A549 (cell line): ENCODE data around the gene LRRC8C. TPM values are rescaled to one million over a fixed set of nuclear protein-coding genes. Genes with fewer than 3 reads are reported as not detected.

Experiments
- ATAC-seq, 2 experiments: fragments of 200-7000 bp in 1 of 2; fragments of >200 bp in 1 of 2; cut with Nextera tagmentation in 1 of 2; cut with Tn5 transposase in 1 of 2; 3 replicates each; pipeline versions ENCODE4 v1.8.0 to v1.9.1; 2018 to 2020; ENCODE audit warnings: mild to moderate bottlenecking in 1 of 2, moderate library complexity in 1 of 2
- CTCF ChIA-PET: fragments of 300-600 bp; sonication (Branson Sonifier 250); formaldehyde crosslinking; extraction: SDS; loops from one replicate; lab custom pipeline; 2021; ENCODE audit warnings: antibody characterized with exemption, inconsistent platforms; lab: Yijun Ruan, JAX
- POLR2A ChIA-PET: fragments of 350-600 bp; formaldehyde crosslinking; extraction: SDS; loops from one replicate; lab custom pipeline; 2021; ENCODE audit warnings: antibody characterized with exemption, inconsistent platforms; lab: Yijun Ruan, JAX
- DNase-seq, 2 experiments: peaks; one replicate each; pipeline versions ENCODE4 v3.0.0 to v3.0.0-alpha.2; 2011 to 2016; ENCODE audit warnings: low read depth in 1 of 2, low spot score in 1 of 2
- FAIRE-seq: peaks from 2 replicates; lab custom pipeline; 2011; peaks lifted over from hg19 to GRCh38; lab: Jason Lieb, UNC
- H3K27ac ChIP-seq, 2 experiments: fragments of >200 bp; sonication (Bioruptor Twin); formaldehyde crosslinking; 3 replicates each; pipeline ENCODE4 v1.5.1; 2016 to 2017
- H3K4me1 ChIP-seq: fragments of >200 bp; sonication (Bioruptor Twin); formaldehyde crosslinking; 3 replicates; pipeline ENCODE4 v1.6.1; 2016
- H3K4me2 ChIP-seq: fragments of >200 bp; sonication (Bioruptor Twin); formaldehyde crosslinking; 3 replicates; pipeline ENCODE4 v1.6.1; 2016
- H3K4me3 ChIP-seq: fragments of >200 bp; sonication (Bioruptor Twin); formaldehyde crosslinking; 3 replicates; pipeline ENCODE4 v1.5.1; 2016
- H3K9me3 ChIP-seq: fragments of >200 bp; sonication (Bioruptor Twin); formaldehyde crosslinking; 3 replicates; pipeline ENCODE4 v1.6.1; 2016
- ATOH8 ChIP-seq: fragments of 250-450 bp; sonication (Bioruptor Pico); IDR thresholded peaks from 2 replicates; pipeline ENCODE4 v1.5.0; 2020; ENCODE audit warnings: low read depth, mild to moderate bottlenecking, moderate library complexity
- EHMT2 ChIP-seq: fragments of 200-600 bp; sonication (generic); IDR thresholded peaks from 2 replicates; pipeline ENCODE4 v1.6.1; 2016; ENCODE audit warnings: antibody characterized with exemption, low read depth, mild to moderate bottlenecking, moderate library complexity
- HOXA7 ChIP-seq: fragments of 250-450 bp; sonication (Bioruptor Pico); IDR thresholded peaks from 2 replicates; pipeline ENCODE4 v1.5.0; 2020; ENCODE audit warnings: mild to moderate bottlenecking, moderate library complexity
- HOXB5 ChIP-seq: fragments of 250-450 bp; sonication (Bioruptor Pico); IDR thresholded peaks from 2 replicates; pipeline ENCODE4 v1.5.0; 2020; ENCODE audit warnings: mild to moderate bottlenecking, moderate library complexity
- MAFK ChIP-seq: fragments of 450-650 bp; IDR thresholded peaks from 2 replicates; pipeline ENCODE4 v1.6.1; 2014; ENCODE audit not compliant: partially characterized antibody
- MAZ ChIP-seq: fragments of 150-350 bp; IDR thresholded peaks from 2 replicates; pipeline ENCODE4 v1.6.1; 2014; ENCODE audit warnings: antibody characterized with exemption, low read depth, low read length, borderline replicate concordance
- PHF8 ChIP-seq: fragments of 200-600 bp; sonication (generic); IDR thresholded peaks from 2 replicates; pipeline ENCODE4 v1.6.1; 2016; ENCODE audit warnings: low read depth, mild to moderate bottlenecking, antibody characterized with exemption, moderate library complexity, borderline replicate concordance
- POLR2A ChIP-seq: IDR thresholded peaks from 2 replicates; pipeline ENCODE4 v1.6.1; 2012; ENCODE audit warnings: mild to moderate bottlenecking, low read length
- POLR2AphosphoS2 ChIP-seq: conservative IDR thresholded peaks from 2 replicates; pipeline ENCODE4 v1.6.1; 2012; ENCODE audit warnings: low read length, improper control_type of control experiment, inconsistent platforms
- RNF2 ChIP-seq: fragments of 200-600 bp; sonication (generic); IDR thresholded peaks from 2 replicates; pipeline ENCODE4 v1.6.1; 2016; ENCODE audit warnings: low read depth, mild to moderate bottlenecking, antibody characterized with exemption, moderate library complexity, borderline replicate concordance
- ZFP36 ChIP-seq: fragments of 450-650 bp; IDR thresholded peaks from 2 replicates; pipeline ENCODE4 v1.6.1; 2014; ENCODE audit warnings: borderline replicate concordance; ENCODE audit not compliant: partially characterized antibody
- WGBS: methylation state at CpG from one replicate; pipeline ENCODE4 v1.1.6; 2017; ENCODE audit errors: missing lambda C conversion rate; 5-methylcytosine and 5-hydroxymethylcytosine counted together
- polyA plus RNA-seq, 4 experiments: library from polyadenylated mRNA; depleted of rRNA in 3 of 4; stranded (reverse); fragments of >200 nt; fragmentation: RNase III in 1 of 4; extraction: RNeasy Plus Mini Kit Qiagen cat#74134 plus additional on column Dnase treatment in 1 of 4; gene quantifications; 2 replicates in 3 of 4; 3 replicates in 1 of 4; pipeline ENCODE4 v1.2.3, GENCODE V29; 2011 to 2017
- TF ChIP-seq, protein P1 (sequence below): fragments of 250-450 bp; sonication (Bioruptor Pico); IDR thresholded peaks from 2 replicates; pipeline ENCODE4 v1.5.0; 2021; ENCODE audit warnings: mild to moderate bottlenecking, moderate library complexity, borderline replicate concordance

Gene LRRC8C
- polyA plus RNA-seq, 2 of the 4 experiments (the other 2 are of a cell fraction), result 6.3 to 15.9 TPM

- ATAC-seq (no peak), FAIRE-seq (no peak), DNase-seq (no peak)
- no peak overlapping the region for H3K4me2 ChIP-seq
- TF ChIP-seq ATOH8 (CRISPR knock-in tag) (no peak), POLR2AphosphoS2 (no peak), ZFP36 (no peak), MAZ (no peak)
- no peaks in the 10 kb centered on the region for H3K4me1 ChIP-seq
- WGBS, result 92% methylated on average over 3 of the region's 3 CpGs
- H3K9me3 ChIP-seq, result no peaks in the 10 kb centered on the region
- no peak overlapping the region for H3K27ac ChIP-seq
- no peak overlapping the region for H3K4me3 ChIP-seq
- POLR2A ChIA-PET, result no interaction called here
- CTCF ChIA-PET, result interaction anchor here (1.2 kb wide), 1 partner anchor 9 kb away, joined by 3 read pairs; no protein-coding TSS in a partner anchor
These were observed 79.5 kb downstream of the LRRC8C start for GRCh38 chr1:89712420-89712819.

GRCh38 chr1:89715677-89716076 is 82.8 kb downstream of the LRRC8C start:
- 93% methylated on average over 1 of the region's 1 CpG for WGBS
- ChIA-PET POLR2A (no interaction called here), CTCF (no interaction called here)
- no peak for FAIRE-seq
- Histone ChIP-seq H3K9me3 (no peaks in the 10 kb centered on the region), H3K4me2 (no peak overlapping the region), H3K4me3 (no peak overlapping the region), H3K4me1 (peaks cover 6% of the 10 kb centered on the region; the same call in 1 of the 3 replicates), H3K27ac (no peak overlapping the region)
- TF ChIP-seq ZFP36, result no peak
- no peak for TF ChIP-seq POLR2AphosphoS2
- TF ChIP-seq PHF8, result no peak
- TF ChIP-seq EHMT2, result no peak
- TF ChIP-seq, protein P1, sequence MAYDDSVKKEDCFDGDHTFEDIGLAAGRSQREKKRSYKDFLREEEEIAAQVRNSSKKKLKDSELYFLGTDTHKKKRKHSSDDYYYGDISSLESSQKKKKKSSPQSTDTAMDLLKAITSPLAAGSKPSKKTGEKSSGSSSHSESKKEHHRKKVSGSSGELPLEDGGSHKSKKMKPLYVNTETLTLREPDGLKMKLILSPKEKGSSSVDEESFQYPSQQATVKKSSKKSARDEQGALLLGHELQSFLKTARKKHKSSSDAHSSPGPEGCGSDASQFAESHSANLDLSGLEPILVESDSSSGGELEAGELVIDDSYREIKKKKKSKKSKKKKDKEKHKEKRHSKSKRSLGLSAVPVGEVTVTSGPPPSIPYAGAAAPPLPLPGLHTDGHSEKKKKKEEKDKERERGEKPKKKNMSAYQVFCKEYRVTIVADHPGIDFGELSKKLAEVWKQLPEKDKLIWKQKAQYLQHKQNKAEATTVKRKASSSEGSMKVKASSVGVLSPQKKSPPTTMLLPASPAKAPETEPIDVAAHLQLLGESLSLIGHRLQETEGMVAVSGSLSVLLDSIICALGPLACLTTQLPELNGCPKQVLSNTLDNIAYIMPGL (CRISPR knock-in tag), result no peak
- TF ChIP-seq HOXB5, result no peak
- no peak for ATAC-seq
- DNase-seq, result no peak

GRCh38 chr1:89719502-89720306 is 86.8 kb downstream of the LRRC8C start:
- no peak overlapping the region for H3K27ac ChIP-seq
- CTCF ChIA-PET, result interaction anchor here (0.8 to 1.4 kb wide), 2 partner anchors 43 to 44 kb away, joined by 3 read pairs; no protein-coding TSS in a partner anchor

DNA sequence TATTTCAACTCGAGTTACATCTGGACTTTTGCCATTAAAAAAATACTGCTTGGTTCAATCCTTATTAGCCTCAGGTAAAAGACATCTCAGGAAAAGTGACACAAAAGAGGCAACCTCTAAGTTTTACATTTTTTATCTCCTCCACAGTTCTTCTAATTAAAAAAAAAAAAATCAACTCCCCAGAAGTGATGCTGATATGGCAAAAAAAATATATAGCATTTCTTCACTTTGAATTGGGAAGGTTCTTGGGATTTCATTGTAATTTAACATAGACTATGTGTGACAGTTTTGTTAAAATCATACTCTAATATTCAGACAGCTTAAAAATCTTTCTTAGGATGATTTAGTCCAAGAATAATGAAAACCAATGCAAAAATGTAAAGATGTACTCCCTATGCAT is 87.9 kb downstream of the LRRC8C start:
- ATAC-seq, result no peak
- peak; percentile 11 for TF ChIP-seq MAFK
- no peak for TF ChIP-seq HOXA7 (CRISPR knock-in tag)
- no peak for TF ChIP-seq PHF8
- CTCF ChIA-PET, result interaction anchor here (0.6 to 0.8 kb wide), 4 partner anchors 16 to 98 kb away, joined by 3 to 4 read pairs (median 4); no protein-coding TSS in a partner anchor
- WGBS, result 69% methylated on average over 1 of the region's 1 CpG
- Histone ChIP-seq H3K4me3 (no peak overlapping the region), H3K9me3 (no peaks in the 10 kb centered on the region), H3K4me2 (no peak overlapping the region), H3K27ac (no peak overlapping the region), H3K4me1 (peaks cover 12% of the 10 kb centered on the region; the same call in 1 of the 3 replicates)
- POLR2A ChIA-PET, result no interaction called here
- no peak for DNase-seq
- FAIRE-seq, result no peak

More at GRCh38 chr1:89719502-89720306, 86.8 kb downstream of the LRRC8C start:
- H3K4me1 ChIP-seq, result peaks cover 12% of the 10 kb centered on the region; the same call in 1 of the 3 replicates
- ATAC-seq (no peak), DNase-seq (no peak), FAIRE-seq (no peak)
- no peak for TF ChIP-seq POLR2A
- TF ChIP-seq ATOH8 (CRISPR knock-in tag), result no peak
- no peak for TF ChIP-seq RNF2
- no peak for TF ChIP-seq HOXA7 (CRISPR knock-in tag)
- H3K4me2 ChIP-seq, result no peak overlapping the region
- WGBS, result 80% methylated on average over 5 of the region's 5 CpGs
- POLR2A ChIA-PET, result no interaction called here
- H3K4me3 ChIP-seq, result no peak overlapping the region
- no peaks in the 10 kb centered on the region for H3K9me3 ChIP-seq
